KBM-7 (cell line): ENCODE measurements around the gene HOXD4.

Experiments used
- DNase-seq: peaks from one replicate; pipeline ENCODE4 v3.0.0-alpha.2; 2015
- in situ Hi-C: fragments of 300-500 bp; cut with MboI; formaldehyde crosslinking; loops from 2 replicates; pipeline ENCODE4 v1.14.3; 2020; ENCODE audit warnings: low sequenced_read_pairs, low pct_unique_long_range_greater_than_20kb, mixed read lengths

HOXD4 gene

DNA sequence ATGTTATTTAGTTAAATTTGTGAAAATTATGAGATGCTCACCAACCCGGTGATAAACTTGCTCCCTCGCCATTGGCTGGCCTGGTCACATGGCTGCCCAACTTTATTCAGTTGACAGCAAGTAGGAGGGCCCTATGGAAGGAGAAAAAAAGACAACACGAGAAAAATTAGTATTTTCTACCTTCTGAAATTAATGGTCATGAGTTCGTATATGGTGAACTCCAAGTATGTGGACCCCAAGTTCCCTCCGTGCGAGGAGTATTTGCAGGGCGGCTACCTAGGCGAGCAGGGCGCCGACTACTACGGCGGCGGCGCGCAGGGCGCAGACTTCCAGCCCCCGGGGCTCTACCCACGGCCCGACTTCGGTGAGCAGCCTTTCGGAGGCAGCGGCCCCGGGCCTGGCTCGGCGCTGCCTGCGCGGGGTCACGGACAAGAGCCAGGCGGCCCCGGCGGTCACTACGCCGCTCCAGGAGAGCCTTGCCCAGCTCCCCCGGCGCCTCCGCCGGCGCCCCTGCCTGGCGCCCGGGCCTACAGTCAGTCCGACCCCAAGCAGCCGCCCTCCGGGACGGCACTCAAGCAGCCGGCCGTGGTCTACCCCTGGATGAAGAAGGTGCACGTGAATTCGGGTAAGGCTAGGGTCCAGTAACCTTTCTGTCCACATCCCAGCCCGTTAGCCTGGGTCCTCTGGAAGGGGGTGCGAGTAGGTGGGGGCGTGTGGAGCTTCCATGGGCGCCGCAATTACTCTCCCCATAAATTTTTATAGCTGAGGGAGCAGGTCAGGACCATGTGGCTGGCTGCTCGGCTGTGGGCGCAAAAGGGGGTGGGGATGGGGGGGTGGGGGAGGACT, at the start of gene HOXD4:
Gene HOXD4 (plus strand): TSS at position 109 of the 846 bp plus-strand sequence. CDS start 84 bp downstream, at position 193.
- DNase-seq, result no peak
- in situ Hi-C loops, result no loop called here

DNA sequence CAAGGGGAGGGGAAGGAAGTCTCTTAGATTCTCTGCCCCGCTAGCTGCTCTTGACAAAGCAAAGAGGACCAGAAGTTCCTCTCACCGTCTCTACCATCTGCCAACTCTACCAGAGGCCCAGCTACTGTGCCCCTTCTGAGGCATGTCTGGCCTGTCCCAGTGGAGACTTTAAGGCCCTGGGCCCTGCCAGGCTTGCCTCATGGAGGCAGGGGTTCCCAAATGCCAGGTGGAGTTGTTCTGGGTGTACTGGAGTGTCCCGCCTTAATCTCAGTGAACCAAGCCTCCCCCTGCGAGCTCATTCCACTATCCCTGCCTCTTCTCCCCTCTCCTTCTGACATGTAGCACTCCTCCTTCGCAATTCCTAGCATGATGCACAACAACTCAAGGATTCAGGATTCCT, 49.5 kb upstream of the HOXD4 start:
- in situ Hi-C loops, result no loop called here
- DNase-seq, result no peak

DNA sequence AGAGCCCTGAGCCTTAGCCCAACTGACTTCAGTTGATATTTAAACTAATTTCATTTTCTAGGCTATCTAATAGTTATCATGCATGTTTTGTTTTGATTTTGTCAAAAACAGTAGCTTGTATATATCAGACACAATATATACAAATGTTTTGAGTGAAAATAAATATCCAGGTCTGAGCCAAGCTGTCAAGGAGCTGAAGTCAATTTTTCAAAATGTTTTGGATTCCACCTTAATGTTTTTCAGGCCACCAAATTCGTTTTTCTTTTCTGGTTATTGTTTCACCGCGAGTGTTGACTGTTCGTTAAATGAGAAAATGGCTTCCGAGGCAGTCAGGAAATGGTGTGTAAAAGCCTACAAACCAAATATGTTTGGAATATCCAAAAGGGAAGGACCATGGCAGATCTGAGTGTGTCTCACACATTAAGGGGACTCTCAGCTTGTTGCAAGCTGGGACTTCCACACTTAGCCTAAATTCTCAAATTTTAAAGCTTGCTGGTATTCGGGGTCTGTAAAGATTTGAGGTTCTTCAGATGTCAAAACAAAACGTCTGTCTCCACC, 49.0 kb upstream of the HOXD4 start:
- in situ Hi-C loops, result no loop called here
- DNase-seq, result no peak

DNA sequence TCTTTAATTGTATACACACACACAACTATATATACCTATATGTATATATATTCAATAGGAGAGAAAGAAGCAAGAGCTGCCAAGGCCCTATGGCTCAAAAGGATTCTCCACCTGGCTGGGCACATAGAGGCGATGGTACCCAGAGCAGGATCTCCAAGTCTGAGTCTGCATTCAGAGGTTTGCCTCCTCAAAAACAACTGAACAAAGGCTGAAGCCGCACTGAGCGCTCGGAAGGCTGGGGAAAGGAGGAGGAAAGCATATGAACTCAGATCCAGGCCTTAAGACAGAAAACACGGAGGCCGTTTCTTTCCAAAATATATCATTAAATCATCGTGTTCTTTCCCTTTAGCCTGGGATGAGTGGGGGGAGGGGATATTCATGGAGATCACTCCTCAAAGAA, 48.2 kb upstream of the HOXD4 start:
- in situ Hi-C loops, result no loop called here
- DNase-seq, result no peak

DNA sequence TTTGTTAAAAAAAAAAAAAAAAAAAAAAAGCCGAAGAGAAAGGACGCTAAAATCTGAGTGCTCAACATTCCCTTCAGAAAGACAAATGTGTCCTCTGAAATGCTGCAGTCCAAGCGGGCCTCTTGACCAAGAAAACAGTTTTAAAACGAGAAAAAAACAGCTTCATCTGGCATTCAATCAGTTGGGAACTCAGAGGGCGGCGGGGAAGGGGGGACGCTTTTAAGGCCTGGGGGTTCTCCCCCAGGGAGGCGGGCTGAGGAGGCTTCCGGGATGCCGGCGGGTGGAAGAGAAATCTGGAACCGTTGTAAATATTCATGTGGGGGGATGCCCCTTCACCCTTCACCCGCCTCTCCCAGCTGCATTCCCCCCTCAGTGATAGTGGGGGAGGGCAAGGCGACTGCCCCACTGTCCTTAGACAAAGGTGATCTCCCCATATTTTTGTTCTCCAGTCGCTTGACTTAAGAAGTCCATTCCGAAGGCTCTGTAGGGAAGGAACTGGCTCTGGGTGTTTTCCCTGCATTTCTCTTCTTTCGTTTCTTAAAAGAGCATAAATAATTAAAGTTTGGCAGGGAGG, 47.5 kb upstream of the HOXD4 start:
- no peak for DNase-seq
- in situ Hi-C loops, result no loop called here

DNA sequence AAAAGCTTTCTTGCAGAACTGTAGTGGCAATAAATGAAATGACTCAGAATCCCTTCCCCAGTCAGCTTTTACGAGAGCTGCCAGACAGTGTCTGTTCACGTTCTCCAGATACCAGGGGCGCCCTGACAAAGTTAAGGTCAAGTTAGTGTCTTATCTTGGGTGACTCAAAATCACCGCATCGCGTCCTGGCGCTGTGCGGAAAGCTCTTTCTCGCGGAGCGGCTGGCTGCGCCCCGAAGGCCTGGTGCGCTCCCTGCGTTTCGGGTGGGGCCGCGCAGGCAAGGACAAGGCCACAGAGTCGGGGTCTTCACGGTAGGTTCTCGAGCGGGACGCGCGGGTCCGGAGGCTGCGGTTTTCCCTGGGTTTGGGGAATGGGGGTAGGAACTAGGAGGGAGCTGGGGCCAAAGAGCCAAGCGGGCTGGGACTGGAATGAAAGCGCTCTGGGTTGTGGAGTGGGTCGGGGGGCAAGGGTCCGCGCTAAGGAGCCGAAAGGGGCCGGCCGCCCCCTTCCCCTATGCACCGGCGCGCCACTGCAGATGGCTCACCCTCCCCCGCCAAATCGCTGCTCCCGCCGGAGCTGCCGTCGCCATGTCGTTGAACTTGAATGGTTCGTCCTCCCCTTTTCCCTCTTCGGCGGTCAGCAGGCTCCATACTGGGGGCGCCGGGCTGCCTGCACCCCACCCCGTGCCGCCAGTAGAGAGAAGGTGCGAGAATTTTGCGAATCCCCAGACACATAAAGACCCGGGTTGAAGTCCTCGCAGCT, 46.9 kb upstream of the HOXD4 start:
- in situ Hi-C loops, result no loop called here
- no peak for DNase-seq

DNA sequence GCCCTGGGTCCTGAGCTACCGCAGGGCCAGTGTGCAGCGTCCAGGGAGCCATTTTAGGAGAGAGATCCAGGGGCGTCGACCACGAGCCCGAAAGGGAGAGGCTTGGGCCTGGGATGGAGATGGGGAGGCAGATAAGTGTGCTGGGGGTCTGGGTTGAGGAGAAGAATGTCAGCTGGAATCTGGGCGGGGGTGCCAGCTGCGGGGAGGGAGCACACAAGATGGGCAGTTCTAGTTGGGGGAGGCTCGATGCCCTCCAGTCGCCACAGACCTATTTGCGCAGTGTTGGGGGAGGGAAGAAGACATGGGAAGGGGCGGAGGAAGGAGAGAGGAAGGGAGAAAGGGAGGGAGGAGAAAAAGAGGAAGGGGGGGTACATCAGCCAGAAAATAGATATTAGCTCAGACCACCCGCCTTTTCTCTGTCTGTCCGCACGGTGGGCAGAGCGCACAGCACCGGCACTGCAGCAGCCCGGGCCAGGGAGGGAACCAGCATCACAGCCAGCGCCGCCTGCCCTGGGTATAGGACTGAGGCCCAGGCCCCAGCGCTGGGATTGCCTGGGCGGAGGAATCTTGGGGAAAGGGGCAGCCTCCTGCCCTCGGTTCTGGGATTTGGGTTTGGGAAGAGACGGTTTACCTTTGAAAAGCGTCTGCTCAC, 46.1 kb upstream of the HOXD4 start:
- in situ Hi-C loops, result no loop called here
- DNase-seq, result no peak

DNA sequence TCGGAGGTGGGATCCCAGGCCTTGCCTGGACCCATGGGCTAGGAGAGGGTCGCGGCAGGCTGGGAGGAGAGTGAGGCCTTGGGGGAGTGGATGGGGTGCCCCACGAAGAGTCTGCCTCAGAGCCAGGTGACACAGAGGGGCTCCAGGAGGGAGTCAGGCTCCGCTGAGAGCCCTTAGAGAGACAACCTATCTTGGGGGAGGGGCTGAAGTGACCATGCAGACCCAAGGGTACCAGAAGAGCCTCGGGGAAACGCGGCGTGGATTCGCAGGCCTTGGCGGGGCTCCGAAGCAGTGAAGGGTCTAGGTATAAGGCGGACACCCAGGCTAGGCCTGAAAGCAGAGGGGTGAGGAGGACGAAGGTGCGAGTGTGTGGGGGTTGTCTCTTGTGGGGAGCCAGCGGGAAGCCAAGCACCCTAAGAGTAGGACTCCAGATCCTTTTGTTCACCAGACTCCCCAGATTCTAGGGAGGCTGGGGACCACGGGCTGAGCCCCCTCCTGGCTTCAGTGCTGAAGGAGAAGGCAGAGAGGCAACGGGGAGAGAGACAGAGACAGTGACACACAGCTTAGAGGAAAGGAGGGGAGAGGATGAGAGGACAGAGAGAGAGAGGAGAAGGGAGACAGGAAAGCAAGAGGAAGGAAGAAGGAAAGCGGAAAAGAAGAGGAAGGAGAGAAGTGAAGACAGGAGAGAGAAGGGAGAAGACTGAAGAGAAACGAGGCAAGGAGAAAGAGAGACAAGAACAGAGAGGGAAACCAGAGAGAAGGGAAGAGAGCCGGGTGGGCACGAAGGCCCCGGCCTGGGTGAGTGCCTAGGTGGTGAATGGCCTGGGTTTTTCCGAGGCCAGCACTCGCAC, 45.4 kb upstream of the HOXD4 start:
- DNase-seq, result no peak
- in situ Hi-C loops, result no loop called here

DNA sequence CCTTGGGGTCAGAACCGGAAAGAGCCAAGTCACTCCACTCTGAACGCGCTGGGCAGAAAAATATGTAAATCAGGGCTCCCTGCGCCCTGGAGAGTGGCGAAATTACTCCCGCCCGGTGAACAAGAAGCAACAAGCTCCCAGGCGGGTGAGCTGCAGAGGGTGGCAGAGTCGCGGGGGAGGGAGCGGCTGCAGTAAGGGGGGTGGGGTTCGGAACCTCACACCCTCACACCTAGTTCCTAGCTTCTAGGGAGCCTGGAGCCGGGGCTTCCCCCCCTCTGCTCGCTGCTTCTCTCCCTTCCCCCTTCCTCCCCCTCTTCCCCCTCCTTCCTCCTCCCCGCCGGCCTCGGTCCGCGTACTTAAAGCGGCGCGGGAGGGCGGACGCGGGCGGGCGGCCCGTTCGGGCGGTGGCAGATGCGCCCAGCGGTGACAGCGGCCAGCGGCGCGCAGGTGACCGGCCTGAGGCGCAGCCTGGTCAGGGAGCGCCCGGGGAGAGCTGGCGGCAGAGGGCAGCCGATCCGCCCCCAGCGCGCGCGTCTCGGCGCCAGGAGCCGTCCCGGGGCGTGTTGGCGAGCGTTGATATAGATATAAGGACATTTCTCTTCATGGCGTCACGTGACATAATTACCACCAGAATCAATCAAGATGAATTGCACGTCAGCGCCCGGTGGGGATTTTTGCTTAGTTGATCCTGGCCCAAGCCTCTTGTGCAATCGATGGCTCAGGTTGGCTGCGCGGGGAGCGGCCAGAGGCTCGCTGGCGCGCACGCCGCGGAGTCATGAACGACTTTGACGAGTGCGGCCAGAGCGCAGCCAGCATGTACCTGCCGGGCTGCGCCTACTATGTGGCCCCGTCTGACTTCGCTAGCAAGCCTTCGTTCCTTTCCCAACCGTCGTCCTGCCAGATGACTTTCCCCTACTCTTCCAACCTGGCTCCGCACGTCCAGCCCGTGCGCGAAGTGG, 44.5 kb upstream of the HOXD4 start, which contains the start of gene HOXD11:
Gene HOXD11 (plus strand): TSS at position 700 of the 959 bp plus-strand sequence. CDS start 76 bp downstream, at position 776.
- DNase-seq, result no peak

DNA sequence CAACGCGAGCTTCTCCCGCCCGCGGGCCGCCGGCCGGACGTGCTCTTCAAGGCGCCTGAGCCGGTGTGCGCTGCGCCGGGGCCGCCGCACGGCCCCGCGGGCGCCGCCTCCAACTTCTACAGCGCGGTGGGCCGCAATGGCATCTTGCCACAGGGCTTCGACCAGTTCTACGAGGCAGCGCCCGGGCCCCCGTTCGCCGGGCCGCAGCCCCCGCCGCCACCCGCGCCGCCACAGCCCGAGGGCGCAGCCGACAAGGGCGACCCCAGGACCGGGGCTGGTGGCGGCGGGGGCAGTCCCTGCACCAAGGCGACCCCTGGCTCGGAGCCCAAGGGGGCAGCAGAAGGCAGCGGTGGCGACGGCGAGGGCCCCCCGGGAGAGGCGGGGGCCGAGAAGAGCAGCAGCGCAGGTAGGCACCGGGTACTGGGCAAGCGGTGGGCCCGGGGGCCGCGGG, 43.6 kb upstream of the HOXD4 start:
- in situ Hi-C loops, result no loop called here
- no peak for DNase-seq

More for the DNA sequence above, 44.5 kb upstream of the HOXD4 start, which contains the start of gene HOXD11:
- in situ Hi-C loops, result no loop called here

DNA sequence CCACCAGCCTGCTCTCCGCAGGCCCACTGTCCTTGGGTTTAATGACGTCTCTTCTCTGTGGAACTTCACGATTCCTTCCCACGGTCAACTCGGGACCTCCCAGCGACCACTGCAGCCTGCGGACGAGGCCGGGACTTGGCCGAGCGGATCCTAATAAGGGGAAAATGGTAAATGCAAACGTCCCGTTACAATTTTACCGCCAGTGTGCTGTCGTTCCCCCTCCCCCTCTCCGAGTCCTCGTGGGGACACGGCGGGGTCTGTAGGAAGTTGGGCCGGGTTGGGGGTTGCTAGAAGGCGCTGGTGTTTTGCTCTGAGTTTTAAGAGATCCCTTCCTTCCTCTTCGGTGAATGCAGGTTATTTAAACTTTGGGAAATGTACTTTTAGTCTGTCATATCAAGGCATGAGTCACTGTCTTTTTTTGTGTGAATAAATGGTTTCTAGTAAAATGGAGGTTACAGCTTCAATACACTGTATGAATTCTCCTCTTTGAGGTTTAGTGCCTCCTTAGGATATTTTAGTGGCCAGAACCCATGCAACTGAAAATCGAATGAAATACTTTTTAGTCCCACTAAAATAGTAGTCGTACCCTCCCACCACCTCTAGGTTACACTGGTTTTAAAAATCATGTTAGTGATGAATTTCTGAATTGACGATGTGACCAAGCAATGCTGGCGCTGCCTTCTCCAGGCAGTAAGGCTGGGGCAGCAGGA, 42.0 kb upstream of the HOXD4 start:
- DNase-seq, result no peak
- in situ Hi-C loops, result no loop called here

DNA sequence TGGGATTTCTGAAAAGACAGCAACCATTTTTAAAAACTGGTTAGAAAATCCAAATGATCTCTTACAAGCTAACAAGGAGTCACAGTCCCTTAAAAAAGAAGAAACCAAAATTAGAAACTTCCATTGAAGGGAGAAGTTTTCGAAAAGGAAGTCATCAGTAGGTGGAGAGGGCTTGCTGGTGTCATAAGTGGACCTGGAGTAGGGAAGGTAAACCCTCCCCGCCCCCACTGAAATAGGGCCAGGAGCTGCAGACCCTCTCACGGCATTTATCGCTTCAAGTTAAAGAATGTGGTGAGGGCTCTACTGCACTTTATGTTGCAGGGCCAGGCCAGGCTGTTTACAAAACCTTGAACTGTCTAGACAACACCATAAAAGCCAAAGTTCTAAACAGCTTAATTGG, 41.4 kb upstream of the HOXD4 start:
- no peak for DNase-seq
- in situ Hi-C loops, result no loop called here

DNA sequence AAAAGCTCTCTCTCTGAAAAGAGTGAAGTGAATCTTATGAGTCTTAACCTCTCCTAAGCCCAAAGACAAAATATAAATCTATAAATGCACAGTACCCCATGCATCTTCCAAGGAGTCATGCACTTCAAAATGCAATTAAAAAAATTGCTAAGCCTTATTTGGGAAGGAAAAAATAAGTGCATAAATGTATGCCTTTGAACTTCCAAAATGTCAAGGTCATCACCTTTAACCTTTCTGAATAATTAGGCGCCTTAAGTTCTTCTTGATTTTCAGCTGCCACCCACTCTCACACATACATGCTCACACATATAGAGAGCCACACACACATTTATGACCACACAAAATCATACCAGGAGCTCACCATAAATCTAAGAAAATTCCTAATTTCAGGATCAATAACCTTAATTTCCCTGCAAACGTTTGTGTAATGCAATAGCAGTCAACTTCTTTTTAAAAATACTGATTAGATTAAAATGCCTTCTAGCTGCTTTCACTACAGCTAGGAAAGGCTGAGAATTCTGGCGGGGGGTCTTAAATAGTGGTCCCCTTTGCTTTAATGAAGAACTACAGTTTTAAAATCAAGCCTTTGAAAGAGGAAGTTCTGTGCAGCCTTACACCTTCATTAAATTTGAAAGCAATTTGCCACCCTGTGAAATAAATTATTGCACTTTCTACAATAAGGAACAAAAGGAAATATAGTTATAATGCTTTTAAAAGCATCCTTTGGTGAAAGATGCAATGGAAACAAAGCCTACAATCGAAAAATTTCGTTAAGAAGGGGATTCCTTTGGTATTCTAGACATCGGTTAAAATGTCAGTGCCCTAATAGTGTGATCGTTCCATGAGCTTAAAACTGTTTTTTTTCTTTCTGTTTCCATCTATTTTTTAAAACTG, 40.7 kb upstream of the HOXD4 start:
- DNase-seq, result no peak
- in situ Hi-C loops, result no loop called here

DNA sequence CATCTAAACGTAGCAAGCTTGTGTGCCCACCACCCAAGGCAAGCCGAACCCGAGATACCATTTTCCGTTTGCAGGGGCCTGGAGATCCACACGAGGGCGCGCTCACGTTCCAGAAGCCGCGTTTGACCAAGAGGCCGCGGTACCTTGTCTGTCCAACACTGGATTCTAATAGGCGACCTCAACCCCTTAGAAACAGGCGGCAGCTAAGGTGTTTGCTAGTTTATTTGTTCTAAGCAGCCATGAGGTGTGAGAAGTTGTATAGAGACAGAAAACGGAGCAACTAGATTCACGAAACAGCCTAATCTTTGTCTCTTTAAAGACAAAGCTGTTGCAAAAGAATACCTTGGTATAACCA, 40.1 kb upstream of the HOXD4 start:
- DNase-seq, result peak; percentile 63
- in situ Hi-C loops, result no loop called here

DNA sequence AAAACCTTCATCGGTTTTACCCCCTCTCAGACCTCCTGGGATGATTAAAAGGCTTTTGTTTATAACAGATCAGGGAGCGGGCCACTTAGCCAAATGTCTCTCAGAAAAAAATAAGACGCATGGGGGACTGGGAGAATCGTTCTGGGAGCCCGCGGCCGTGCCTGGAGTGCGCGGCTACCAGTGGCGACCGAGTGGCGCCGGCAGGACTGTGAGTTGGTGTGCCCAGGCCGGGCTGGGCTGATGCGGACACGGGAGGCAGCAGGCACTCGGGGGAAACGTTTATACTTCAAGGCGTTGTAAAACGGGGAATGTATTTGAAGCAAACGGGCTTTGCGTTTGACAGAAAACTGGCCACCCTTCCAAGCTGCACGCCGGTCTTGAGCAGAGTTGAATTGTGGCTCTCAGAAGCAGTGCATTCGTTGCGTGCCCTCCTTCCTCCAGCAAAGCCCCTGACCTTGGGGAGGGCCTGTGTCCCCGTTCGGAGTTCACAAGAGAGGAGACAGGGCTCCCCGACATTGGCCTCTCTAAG, 39.4 kb upstream of the HOXD4 start:
- in situ Hi-C loops, result no loop called here
- DNase-seq, result no peak
